ENCODE measurements around the gene SPACA6.
"Not testable (repeated sequence)": the region's sequence is repeated elsewhere in the genome, so short reads cannot be mapped to it uniquely, and the experiment has no call there.

SPACA6 gene

GRCh38 chr19:51706885-51707284 lies 13.8 kb downstream of the SPACA6 start:
- no peak for DNase-seq

- no peak for DNase-seq
Observed at GRCh38 chr19:51708811-51709210, 15.7 kb downstream of the SPACA6 start.

- DNase-seq = no peak
Observed at GRCh38 chr19:51709575-51709974, 16.4 kb downstream of the SPACA6 start.

- DNase-seq = no peak
Observed at GRCh38 chr19:51710163-51710562, 17.0 kb downstream of the SPACA6 start.

- DNase-seq = no peak
Observed at GRCh38 chr19:51711702-51712101, 18.6 kb downstream of the SPACA6 start.

GRCh38 chr19:51712461-51713081 lies 19.4 kb downstream of the SPACA6 start:
- DNase-seq = no peak

- no peak for DNase-seq
Observed at GRCh38 chr19:51713319-51714285, 20.5 kb downstream of the SPACA6 start.

GRCh38 chr19:51714848-51715247 lies 21.7 kb downstream of the SPACA6 start:
- DNase-seq = no peak

GRCh38 chr19:51715850-51716249 lies 22.7 kb downstream of the SPACA6 start:
- no peak for DNase-seq

- no peak for DNase-seq
Observed at GRCh38 chr19:51716925-51717324, 23.8 kb downstream of the SPACA6 start.

- no peak for DNase-seq
Observed at GRCh38 chr19:51719251-51719988, 26.3 kb downstream of the SPACA6 start.

GRCh38 chr19:51721905-51722304 lies 28.8 kb downstream of the SPACA6 start:
- no peak for DNase-seq

GRCh38 chr19:51722492-51722891 lies 29.4 kb downstream of the SPACA6 start:
- no peak for DNase-seq

- DNase-seq = no peak
Observed at GRCh38 chr19:51724543-51724942, 31.4 kb downstream of the SPACA6 start.

GRCh38 chr19:51726049-51726448 lies 32.9 kb downstream of the SPACA6 start:
- no peak for DNase-seq

GRCh38 chr19:51727349-51727880 lies 34.3 kb downstream of the SPACA6 start:
- no peak for DNase-seq

GRCh38 chr19:51729781-51730180 lies 36.7 kb downstream of the SPACA6 start:
- no peak for DNase-seq

GRCh38 chr19:51733742-51734522 lies 40.8 kb downstream of the SPACA6 start:
- no peak for DNase-seq

- DNase-seq = no peak
Observed at GRCh38 chr19:51735759-51736449, 42.8 kb downstream of the SPACA6 start.

GRCh38 chr19:51737389-51737788 lies 44.3 kb downstream of the SPACA6 start:
- DNase-seq = no peak

- DNase-seq = no peak
Observed at GRCh38 chr19:51737924-51738323, 44.8 kb downstream of the SPACA6 start.

- not testable (repeated sequence) for DNase-seq
Observed at GRCh38 chr19:51738523-51738922, 45.4 kb downstream of the SPACA6 start.
